Breast epithelium (tissue), 4 donors: ENCODE data around the gene MAST4. TPM values are rescaled to one million over a fixed set of nuclear protein-coding genes. Genes with fewer than 3 reads are reported as not detected.
A peak's percentile ranks its signal among the peaks of the same experiment; 100 is the strongest.

Experiments
- DNase-seq, 2 donors: peaks; one replicate each; pipeline ENCODE4 v3.0.0-alpha.2; 2019; ENCODE audit warnings: low spot score in 2 of 2
- H3K27ac ChIP-seq, 2 donors: fragments of 200-600 bp; sonication (generic) in 1 of 2; one replicate each; pipeline ENCODE4 v1.5.1; 2016 to 2019; ENCODE audit warnings: mild to moderate bottlenecking in 1 of 2
- H3K27me3 ChIP-seq, 2 donors: fragments of 200-600 bp; sonication (generic) in 1 of 2; one replicate each; pipeline versions ENCODE4 v1.5.1 to v1.6.0; 2017 to 2019; ENCODE audit warnings: control low read depth in 1 of 2, mild to moderate bottlenecking in 1 of 2
- H3K36me3 ChIP-seq: fragments of 200-600 bp; one replicate; pipeline ENCODE4 v1.5.1; 2019
- H3K4me1 ChIP-seq, 2 donors: fragments of 200-600 bp; sonication (generic); one replicate each; pipeline ENCODE4 v1.5.1; 2016 to 2019; ENCODE audit warnings: control low read depth in 1 of 2
- H3K4me3 ChIP-seq, 3 donors: fragments of 200-600 bp; sonication (generic); 1 replicate in 2 of 3; 2 replicates in 1 of 3; pipeline ENCODE4 v1.5.1; 2016 to 2019; ENCODE audit warnings: mild to moderate bottlenecking in 3 of 3, moderate library complexity in 2 of 3
- H3K9me3 ChIP-seq, 2 donors: fragments of 200-600 bp; sonication (generic) in 1 of 2; one replicate each; pipeline ENCODE4 v1.5.1; 2016 to 2019; ENCODE audit warnings: control low read depth in 1 of 2
- CTCF ChIP-seq, 3 donors: fragments of 450-650 bp; IDR thresholded peaks; one replicate each; pipeline ENCODE4 v1.5.1; 2016 to 2017; ENCODE audit warnings: antibody characterized with exemption in 3 of 3, mild to moderate bottlenecking in 3 of 3, moderate library complexity in 3 of 3
- POLR2A ChIP-seq: fragments of 450-650 bp; IDR thresholded peaks from one replicate; pipeline ENCODE4 v1.6.1; 2016; ENCODE audit warnings: antibody characterized with exemption, mild to moderate bottlenecking, moderate library complexity
- POLR2AphosphoS5 ChIP-seq, 3 donors: sonication (generic); formaldehyde crosslinking; IDR thresholded peaks; one replicate each; pipeline ENCODE4 v1.6.1; 2017; ENCODE audit warnings: antibody characterized with exemption in 3 of 3
- intact Hi-C: fragments of 100-400 bp; cut with DNase I; formaldehyde crosslinking; loops from one replicate; pipeline ENCODE4 v1.15.1; 2023; ENCODE audit warnings: low total_unique reads
- total RNA-seq, 3 donors: library from RNA; depleted of rRNA; stranded (reverse); fragments of >200 nt; gene quantifications; one replicate each; pipeline ENCODE4 v1.1.0, GENCODE V29; 2016

MAST4 gene
- total RNA-seq, 3 donors from 2014 or later: 28.0 to 61.5 (median 50.1) TPM

- no peak for DNase-seq
- no peaks in the 10 kb centered on the region for H3K36me3 ChIP-seq
- no peaks in the 10 kb centered on the region for H3K4me1 ChIP-seq
- intact Hi-C loops: no loop called here
- no peak for TF ChIP-seq POLR2AphosphoS5 (IDR thresholded peaks at IDR 0.05)
- no peak for TF ChIP-seq POLR2A
- TF ChIP-seq CTCF (IDR thresholded peaks at IDR 0.05): no peak
- no peaks in the 10 kb centered on the region for H3K27me3 ChIP-seq
- H3K9me3 ChIP-seq: no peaks in the 10 kb centered on the region
- H3K27ac ChIP-seq: peak overlapping the region; percentile 84 to 87
- H3K4me3 ChIP-seq: no peak overlapping the region
These were observed 417.5 kb downstream of the MAST4 start for GRCh38 chr5:67013719-67014118.

- Histone ChIP-seq H3K27ac (peak overlapping the region; percentile 84 to 87), H3K4me1 (no peaks in the 10 kb centered on the region)
- no peak for TF ChIP-seq POLR2A
- no peak for TF ChIP-seq POLR2AphosphoS5 (IDR thresholded peaks at IDR 0.05)
These were observed 418.0 kb downstream of the MAST4 start for GRCh38 chr5:67014191-67014590.

GRCh38 chr5:67014957-67015400 is 418.8 kb downstream of the MAST4 start:
- H3K27me3 ChIP-seq: no peaks in the 10 kb centered on the region
- no peaks in the 10 kb centered on the region for H3K4me1 ChIP-seq
- H3K4me3 ChIP-seq: peak overlapping the region; percentile 30 to 61 (median 39)
- TF ChIP-seq POLR2A: no peak
- no peak for TF ChIP-seq CTCF (IDR thresholded peaks at IDR 0.05)
- TF ChIP-seq POLR2AphosphoS5 (IDR thresholded peaks at IDR 0.05): no peak
- intact Hi-C loops: loop anchor here (5.0 kb wide), 1 partner anchor 1642 kb away; no protein-coding TSS in a partner anchor
- DNase-seq: no peak
- H3K27ac ChIP-seq: peak overlapping the region; percentile 84 to 87
- H3K36me3 ChIP-seq: no peaks in the 10 kb centered on the region
- H3K9me3 ChIP-seq: no peaks in the 10 kb centered on the region

More at GRCh38 chr5:67014191-67014590, 418.0 kb downstream of the MAST4 start:
- no peaks in the 10 kb centered on the region for H3K27me3 ChIP-seq
- no peak overlapping the region for H3K4me3 ChIP-seq
- H3K36me3 ChIP-seq: no peaks in the 10 kb centered on the region
- H3K9me3 ChIP-seq: no peaks in the 10 kb centered on the region
- no peak for DNase-seq
- intact Hi-C loops: no loop called here

GRCh38 chr5:67015541-67016191 is 419.5 kb downstream of the MAST4 start:
- no peaks in the 10 kb centered on the region for H3K36me3 ChIP-seq
- no peaks in the 10 kb centered on the region for H3K4me1 ChIP-seq
- TF ChIP-seq POLR2A (no peak), CTCF (IDR thresholded peaks at IDR 0.05) (no peak)
- no peak for DNase-seq
- peak overlapping the region; percentile 30 to 61 (median 39) for H3K4me3 ChIP-seq
- intact Hi-C loops: loop anchor here (5.0 kb wide), 1 partner anchor 1642 kb away; no protein-coding TSS in a partner anchor
- H3K27ac ChIP-seq: peak overlapping the region; percentile 84 to 87
- no peaks in the 10 kb centered on the region for H3K27me3 ChIP-seq
- H3K9me3 ChIP-seq: no peaks in the 10 kb centered on the region

- H3K4me1 ChIP-seq: no peaks in the 10 kb centered on the region
- no peak overlapping the region for H3K27ac ChIP-seq
- intact Hi-C loops: loop anchor here (5.0 kb wide), 1 partner anchor 1638 kb away; no protein-coding TSS in a partner anchor
These were observed 423.1 kb downstream of the MAST4 start for GRCh38 chr5:67019065-67019845.

More at GRCh38 chr5:67019065-67019845, 423.1 kb downstream of the MAST4 start:
- Histone ChIP-seq H3K9me3 (no peaks in the 10 kb centered on the region), H3K27me3 (no peaks in the 10 kb centered on the region), H3K36me3 (no peaks in the 10 kb centered on the region), H3K4me3 (no peak overlapping the region)
- no peak for TF ChIP-seq POLR2A
- TF ChIP-seq POLR2AphosphoS5 (IDR thresholded peaks at IDR 0.05): no peak
- no peak for TF ChIP-seq CTCF (IDR thresholded peaks at IDR 0.05)
- DNase-seq: no peak
